Measurements from ENCODE around the gene S1PR4. TPM values are rescaled to one million over a fixed set of nuclear protein-coding genes. Genes with fewer than 3 reads are reported as not detected.

Gene S1PR4
- total RNA-seq = under 0.01 TPM in 1 of 2 replicates, not detected in the other

GRCh38 chr19:3178377-3178972 lies at the start of gene S1PR4:
Gene S1PR4 (plus strand): TSS chr19:3178769. CDS start chr19:3178793, 24 bp downstream.

GRCh38 chr19:3135961-3136683 lies 42.4 kb upstream of the S1PR4 start, which contains the start of gene GNA15:
Gene GNA15 (plus strand): TSS chr19:3136033. CDS start chr19:3136451, 418 bp downstream.

GRCh38 chr19:3185461-3186159 lies 7.0 kb downstream of the S1PR4 start, which contains the start of gene NCLN:
Gene NCLN (plus strand): TSS chr19:3185930. CDS start chr19:3186031, 101 bp downstream.

GRCh38 chr19:3224346-3225168 lies 46.0 kb downstream of the S1PR4 start, which contains the start of gene CELF5:
Gene CELF5 (plus strand): TSS chr19:3224661. CDS start chr19:3224740, 79 bp downstream.

Other genes starting within 250 kb of the S1PR4 start
- 4.0 and 6.5 TPM in 2 replicates for gene ZNF77, start 233.8 kb upstream of the S1PR4 start, total RNA-seq
- 0.87 and 1.5 TPM in 2 replicates for gene TLE6, start 201.2 kb upstream of the S1PR4 start, total RNA-seq
- gene TLE2, start 149.5 kb upstream of the S1PR4 start, total RNA-seq = 1.2 and 3.6 TPM in 2 replicates
- gene TLE5, start 116.3 kb upstream of the S1PR4 start, total RNA-seq = 105 and 180 TPM in 2 replicates
- 48.0 and 73.6 TPM in 2 replicates for gene GNA11, start 84.4 kb upstream of the S1PR4 start, total RNA-seq
- gene GNA15, start 42.7 kb upstream of the S1PR4 start, total RNA-seq = under 0.01 and 0.17 TPM in 2 replicates
- 50.0 and 55.0 TPM in 2 replicates for gene NCLN, start 7.2 kb downstream of the S1PR4 start, total RNA-seq
- 0.17 TPM in 1 of 2 replicates, not detected in the other for gene CELF5, start 45.9 kb downstream of the S1PR4 start, total RNA-seq
- 93.5 and 113 TPM in 2 replicates for gene NFIC, start 187.8 kb downstream of the S1PR4 start, total RNA-seq